ENCODE data around the gene SMYD3. TPM values are rescaled to one million over a fixed set of nuclear protein-coding genes. Genes with fewer than 3 reads are reported as not detected.

Gene SMYD3
- total and polyA plus RNA-seq, 2 of the 4 experiments (the other 2 are of a cell fraction), result 26.5 to 37.6 TPM

- H4K8ac ChIP-seq (ENCODE audit: low read depth in 2 of 2, low read length in 2 of 2), result peak overlapping the region; percentile 50 to 91; a peak in 3 of 4 replicates
- CTCF ChIA-PET, result interaction anchor here (0.7 to 1.0 kb wide), 2 partner anchors 132 to 483 kb away, joined by 3 to 5 read pairs; no protein-coding TSS in a partner anchor
- H2BK15ac ChIP-seq (ENCODE audit: low read depth, low read length), result peak overlapping the region; percentile 81; the same call in 2 of the 3 replicates
- peaks cover 2% of the 10 kb centered on the region; the same call in 1 of the 2 replicates for H3K9me3 ChIP-seq (ENCODE audit: control insufficient read depth, insufficient read depth, low read length)
- H2BK5ac ChIP-seq (ENCODE audit: low read depth, low read length, poor library complexity, severe bottlenecking), result peak overlapping the region; percentile 65
- peaks cover 20% of the 10 kb centered on the region for H3K9me1 ChIP-seq (ENCODE audit: insufficient read depth, low read length)
- H2AK9ac ChIP-seq (replicated peaks; ENCODE audit: low read depth, low read length, poor library complexity), result peak overlapping the region; percentile 84
- H3K18ac ChIP-seq (ENCODE audit: low read depth, low read length), result peak overlapping the region; percentile 67
- H3K79me1 ChIP-seq (ENCODE audit: low read depth in 1 of 2, low read length in 2 of 2), result peaks cover 0 to 8% of the 10 kb centered on the region in 2 experiments; a peak in 1 of 4 replicates
- peak overlapping the region; percentile 85 for H4K5ac ChIP-seq (ENCODE audit: low read depth, low read length)
- no peak overlapping the region for H3K9ac ChIP-seq (ENCODE audit: low read depth, low read length)
- no CpG with 5 or more reads among the region's 9 CpGs for WGBS, 2 experiments (ENCODE audit: extremely low coverage in 2 of 2, insufficient read length in 1 of 2)
- dilution Hi-C loops (cut with HindIII; ENCODE audit: low sequenced_read_pairs, unreplicated experiment) (no loop called here), intact Hi-C loops (cut with micrococcal nuclease) (loop anchor here (5.0 to 10.0 kb wide), 3 partner anchors 124 to 586 kb away; no protein-coding TSS in a partner anchor), in situ Hi-C loops (cut with MboI; ENCODE audit: low sequenced_read_pairs) (loop anchor here (5.0 to 10.0 kb wide), 4 partner anchors 454 to 916 kb away; no protein-coding TSS in a partner anchor)
- no peak overlapping the region for H3K4me3 ChIP-seq (ENCODE audit: insufficient read depth, low read depth, low read length)
- H2BK20ac ChIP-seq (ENCODE audit: low read depth, low read length), result peak overlapping the region; percentile 97
- H3K23ac ChIP-seq (ENCODE audit: low read depth, low read length), result peak overlapping the region; percentile 91
- ATAC-seq (ENCODE audit: low read depth) (peak; percentile 16), DNase-seq (peak; percentile 82)
- H3K4me1 ChIP-seq (ENCODE audit: control insufficient read depth, insufficient read depth, low read length), result peaks cover 23% of the 10 kb centered on the region
- peak overlapping the region; percentile 93 for H3K14ac ChIP-seq (replicated peaks; ENCODE audit: low read depth, low read length)
- H2AFZ ChIP-seq (replicated peaks; ENCODE audit: low read length, poor library complexity), result peak overlapping the region; percentile 25
- no peak overlapping the region for H3K4me2 ChIP-seq (ENCODE audit: low read depth, low read length)
- H3K27ac ChIP-seq (ENCODE audit: insufficient read depth, low read length), result peak overlapping the region; percentile 89; the same call in 1 of the 2 replicates
- H3K27me3 ChIP-seq (ENCODE audit: control insufficient read depth, insufficient read depth, low read length), result no peaks in the 10 kb centered on the region
- peak overlapping the region; percentile 98 for H4K91ac ChIP-seq (ENCODE audit: insufficient read depth, low read depth, low read length)
- H3K56ac ChIP-seq (ENCODE audit: extremely low read depth, insufficient read depth, low read length), result 0 out of 2 replicates have a peak overlapping the region, but pooled peaks have one; percentile 57
- no TSS peak for BruUV-seq (replicated peaks)
- no peaks in the 10 kb centered on the region for H4K20me1 ChIP-seq (ENCODE audit: insufficient read depth, low read length)
- H3K4ac ChIP-seq (ENCODE audit: low read depth, low read length), result peak overlapping the region; percentile 95
- H3K36me3 ChIP-seq (ENCODE audit: control insufficient read depth, insufficient read depth, low read length), result no peaks in the 10 kb centered on the region
- peak overlapping the region; percentile 97 for H2BK120ac ChIP-seq (ENCODE audit: low read depth, low read length)
- POLR2A ChIA-PET (ENCODE audit: unreplicated experiment), result interaction anchor here (0.5 kb wide), 1 partner anchor 214 kb away, joined by 4 read pairs; no protein-coding TSS in a partner anchor
- H2AK5ac ChIP-seq (ENCODE audit: low read depth, low read length), result peak overlapping the region; percentile 88
- TF ChIP-seq CHD1 (IDR thresholded peaks at IDR 0.05; ENCODE audit: low read depth, low read length), result no peak
- TF ChIP-seq MXI1 (IDR thresholded peaks at IDR 0.05; ENCODE audit: borderline replicate concordance, low read depth, low read length), result no peak
- no peak for TF ChIP-seq MAZ (IDR thresholded peaks at IDR 0.05; ENCODE audit: borderline replicate concordance, low read depth, low read length)
- TF ChIP-seq, protein P1, sequence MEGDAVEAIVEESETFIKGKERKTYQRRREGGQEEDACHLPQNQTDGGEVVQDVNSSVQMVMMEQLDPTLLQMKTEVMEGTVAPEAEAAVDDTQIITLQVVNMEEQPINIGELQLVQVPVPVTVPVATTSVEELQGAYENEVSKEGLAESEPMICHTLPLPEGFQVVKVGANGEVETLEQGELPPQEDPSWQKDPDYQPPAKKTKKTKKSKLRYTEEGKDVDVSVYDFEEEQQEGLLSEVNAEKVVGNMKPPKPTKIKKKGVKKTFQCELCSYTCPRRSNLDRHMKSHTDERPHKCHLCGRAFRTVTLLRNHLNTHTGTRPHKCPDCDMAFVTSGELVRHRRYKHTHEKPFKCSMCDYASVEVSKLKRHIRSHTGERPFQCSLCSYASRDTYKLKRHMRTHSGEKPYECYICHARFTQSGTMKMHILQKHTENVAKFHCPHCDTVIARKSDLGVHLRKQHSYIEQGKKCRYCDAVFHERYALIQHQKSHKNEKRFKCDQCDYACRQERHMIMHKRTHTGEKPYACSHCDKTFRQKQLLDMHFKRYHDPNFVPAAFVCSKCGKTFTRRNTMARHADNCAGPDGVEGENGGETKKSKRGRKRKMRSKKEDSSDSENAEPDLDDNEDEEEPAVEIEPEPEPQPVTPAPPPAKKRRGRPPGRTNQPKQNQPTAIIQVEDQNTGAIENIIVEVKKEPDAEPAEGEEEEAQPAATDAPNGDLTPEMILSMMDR (conservative IDR thresholded peaks at IDR 0.05; ENCODE audit: low read depth, low read length), result no peak
- no peak for TF ChIP-seq RCOR1 (IDR thresholded peaks at IDR 0.05; ENCODE audit: insufficient replicate concordance, low read length)
- TF ChIP-seq NFE2L2 (IDR thresholded peaks at IDR 0.05; ENCODE audit: low read depth, low read length), result no peak
- no peak for TF ChIP-seq BHLHE40 (IDR thresholded peaks at IDR 0.05; ENCODE audit: low read depth, low read length)
- no peak for TF ChIP-seq CEBPB (IDR thresholded peaks at IDR 0.05; ENCODE audit: low read depth, low read length)
- TF ChIP-seq, protein P2, sequence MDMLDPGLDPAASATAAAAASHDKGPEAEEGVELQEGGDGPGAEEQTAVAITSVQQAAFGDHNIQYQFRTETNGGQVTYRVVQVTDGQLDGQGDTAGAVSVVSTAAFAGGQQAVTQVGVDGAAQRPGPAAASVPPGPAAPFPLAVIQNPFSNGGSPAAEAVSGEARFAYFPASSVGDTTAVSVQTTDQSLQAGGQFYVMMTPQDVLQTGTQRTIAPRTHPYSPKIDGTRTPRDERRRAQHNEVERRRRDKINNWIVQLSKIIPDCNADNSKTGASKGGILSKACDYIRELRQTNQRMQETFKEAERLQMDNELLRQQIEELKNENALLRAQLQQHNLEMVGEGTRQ (IDR thresholded peaks at IDR 0.05; ENCODE audit: low read depth, low read length), result no peak
- no peak for TF ChIP-seq MAFK (IDR thresholded peaks at IDR 0.05; ENCODE audit: low read depth, low read length)
- no peak for TF ChIP-seq POLR2A (IDR thresholded peaks at IDR 0.05; ENCODE audit: low read depth, low read length)
- no peak for TF ChIP-seq RFX5 (IDR thresholded peaks at IDR 0.05; ENCODE audit: low read depth, low read length)
- no peak for TF ChIP-seq SMC3 (IDR thresholded peaks at IDR 0.05; ENCODE audit: low read depth, low read length)
- TF ChIP-seq, protein P3, sequence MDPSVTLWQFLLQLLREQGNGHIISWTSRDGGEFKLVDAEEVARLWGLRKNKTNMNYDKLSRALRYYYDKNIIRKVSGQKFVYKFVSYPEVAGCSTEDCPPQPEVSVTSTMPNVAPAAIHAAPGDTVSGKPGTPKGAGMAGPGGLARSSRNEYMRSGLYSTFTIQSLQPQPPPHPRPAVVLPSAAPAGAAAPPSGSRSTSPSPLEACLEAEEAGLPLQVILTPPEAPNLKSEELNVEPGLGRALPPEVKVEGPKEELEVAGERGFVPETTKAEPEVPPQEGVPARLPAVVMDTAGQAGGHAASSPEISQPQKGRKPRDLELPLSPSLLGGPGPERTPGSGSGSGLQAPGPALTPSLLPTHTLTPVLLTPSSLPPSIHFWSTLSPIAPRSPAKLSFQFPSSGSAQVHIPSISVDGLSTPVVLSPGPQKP (IDR thresholded peaks at IDR 0.05; ENCODE audit: borderline replicate concordance, low read depth, low read length), result no peak
Measured at GRCh38 chr1:246001142-246001836, 505.8 kb downstream of the SMYD3 start.
